ENCODE data around the gene GPC5.

DNA sequence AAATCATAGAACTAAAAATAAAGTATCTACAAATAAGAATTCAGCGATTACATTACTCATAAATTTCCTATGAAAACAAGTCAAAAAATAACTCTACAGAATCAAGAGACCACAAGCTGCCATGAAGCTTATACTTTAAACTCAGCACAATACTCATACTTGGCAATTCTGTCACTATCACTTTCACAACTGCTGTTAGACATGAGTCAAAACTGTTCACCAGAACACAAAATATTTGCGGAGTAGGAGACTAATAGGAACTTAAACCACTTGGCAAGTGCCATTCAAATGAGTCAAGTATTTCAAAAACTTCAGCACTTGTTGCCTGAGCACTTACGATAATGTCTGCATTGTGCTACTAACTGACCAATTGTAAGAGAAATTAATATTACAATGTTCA is 1440.4 kb downstream of the GPC5 start:
- TF ChIP-seq ZBTB7A (tag by site-specific recombination; IDR thresholded peaks at IDR 0.05; ENCODE audit: low read depth): no peak
- TF ChIP-seq ZNF707 (tag by site-specific recombination; IDR thresholded peaks at IDR 0.05): no peak
- TF ChIP-seq, protein P1, sequence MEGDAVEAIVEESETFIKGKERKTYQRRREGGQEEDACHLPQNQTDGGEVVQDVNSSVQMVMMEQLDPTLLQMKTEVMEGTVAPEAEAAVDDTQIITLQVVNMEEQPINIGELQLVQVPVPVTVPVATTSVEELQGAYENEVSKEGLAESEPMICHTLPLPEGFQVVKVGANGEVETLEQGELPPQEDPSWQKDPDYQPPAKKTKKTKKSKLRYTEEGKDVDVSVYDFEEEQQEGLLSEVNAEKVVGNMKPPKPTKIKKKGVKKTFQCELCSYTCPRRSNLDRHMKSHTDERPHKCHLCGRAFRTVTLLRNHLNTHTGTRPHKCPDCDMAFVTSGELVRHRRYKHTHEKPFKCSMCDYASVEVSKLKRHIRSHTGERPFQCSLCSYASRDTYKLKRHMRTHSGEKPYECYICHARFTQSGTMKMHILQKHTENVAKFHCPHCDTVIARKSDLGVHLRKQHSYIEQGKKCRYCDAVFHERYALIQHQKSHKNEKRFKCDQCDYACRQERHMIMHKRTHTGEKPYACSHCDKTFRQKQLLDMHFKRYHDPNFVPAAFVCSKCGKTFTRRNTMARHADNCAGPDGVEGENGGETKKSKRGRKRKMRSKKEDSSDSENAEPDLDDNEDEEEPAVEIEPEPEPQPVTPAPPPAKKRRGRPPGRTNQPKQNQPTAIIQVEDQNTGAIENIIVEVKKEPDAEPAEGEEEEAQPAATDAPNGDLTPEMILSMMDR (tag by site-specific recombination; IDR thresholded peaks at IDR 0.05): no peak
- no peak for TF ChIP-seq ZNF138 (tag by site-specific recombination; IDR thresholded peaks at IDR 0.05; ENCODE audit: borderline replicate concordance)
- TF ChIP-seq ZNF121 (tag by site-specific recombination; IDR thresholded peaks at IDR 0.05): no peak
- no peak for TF ChIP-seq ZNF202 (tag by site-specific recombination; IDR thresholded peaks at IDR 0.05; ENCODE audit: borderline replicate concordance)
- no peak for TF ChIP-seq ZNF274 (IDR thresholded peaks at IDR 0.05; ENCODE audit: low read length)
- TF ChIP-seq ZNF274 (tag by site-specific recombination; IDR thresholded peaks at IDR 0.05; ENCODE audit: borderline replicate concordance): no peak
- TF ChIP-seq IKZF3 (tag by site-specific recombination; IDR thresholded peaks at IDR 0.05): no peak
- no peak for TF ChIP-seq ZNF350 (tag by site-specific recombination; IDR thresholded peaks at IDR 0.05)
- TF ChIP-seq, protein P2, sequence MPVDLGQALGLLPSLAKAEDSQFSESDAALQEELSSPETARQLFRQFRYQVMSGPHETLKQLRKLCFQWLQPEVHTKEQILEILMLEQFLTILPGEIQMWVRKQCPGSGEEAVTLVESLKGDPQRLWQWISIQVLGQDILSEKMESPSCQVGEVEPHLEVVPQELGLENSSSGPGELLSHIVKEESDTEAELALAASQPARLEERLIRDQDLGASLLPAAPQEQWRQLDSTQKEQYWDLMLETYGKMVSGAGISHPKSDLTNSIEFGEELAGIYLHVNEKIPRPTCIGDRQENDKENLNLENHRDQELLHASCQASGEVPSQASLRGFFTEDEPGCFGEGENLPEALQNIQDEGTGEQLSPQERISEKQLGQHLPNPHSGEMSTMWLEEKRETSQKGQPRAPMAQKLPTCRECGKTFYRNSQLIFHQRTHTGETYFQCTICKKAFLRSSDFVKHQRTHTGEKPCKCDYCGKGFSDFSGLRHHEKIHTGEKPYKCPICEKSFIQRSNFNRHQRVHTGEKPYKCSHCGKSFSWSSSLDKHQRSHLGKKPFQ (tag by site-specific recombination; IDR thresholded peaks at IDR 0.05): no peak

Measured in HEK293 (cell line).